ENCODE measurements around the gene MATN1.

MATN1 gene

GRCh38 chr1:30738040-30738714, 14.8 kb upstream of the MATN1 start:
- H3K4me3 ChIP-seq (ENCODE audit: low read length) = no peak overlapping the region
- peaks cover 38% of the 10 kb centered on the region for H3K4me1 ChIP-seq (ENCODE audit: control insufficient read depth, low read length)
- H3K9me2 ChIP-seq (replicated peaks; ENCODE audit: control insufficient read depth, low read length) = no peaks in the 10 kb centered on the region
- peaks cover 48% of the 10 kb centered on the region for H3K79me2 ChIP-seq (ENCODE audit: control insufficient read depth, low read length)
- H3K4me2 ChIP-seq (ENCODE audit: low read length) = no peak overlapping the region
- peaks cover 99% of the 10 kb centered on the region for H3K36me3 ChIP-seq (ENCODE audit: control insufficient read depth, low read length)
- H4K20me1 ChIP-seq (ENCODE audit: control insufficient read depth, insufficient read depth, low read depth, low read length) = peaks cover 43% of the 10 kb centered on the region
- TF ChIP-seq CTCF (IDR thresholded peaks at IDR 0.05; ENCODE audit: low read depth, low read length, poor library complexity, severe bottlenecking) (no peak), EZH2phosphoT487 (IDR thresholded peaks at IDR 0.05; ENCODE audit: borderline replicate concordance, low read length) (no peak)
- H3K27me3 ChIP-seq (ENCODE audit: control insufficient read depth, low read length) = no peaks in the 10 kb centered on the region
- peaks cover 49% of the 10 kb centered on the region for H3F3A ChIP-seq (ENCODE audit: control insufficient read depth, insufficient read depth)
- H3K9me3 ChIP-seq (ENCODE audit: control insufficient read depth, insufficient read depth, low read length) = no peaks in the 10 kb centered on the region
- 0 out of 2 replicates have a peak overlapping the region, but pooled peaks have one; percentile 6 for H3K27ac ChIP-seq (ENCODE audit: low read depth, low read length)

- Histone ChIP-seq H3K27ac (ENCODE audit: low read depth, low read length) (no peak overlapping the region), H3K79me2 (ENCODE audit: control insufficient read depth, low read length) (peaks cover 42% of the 10 kb centered on the region), H3K4me1 (ENCODE audit: control insufficient read depth, low read length) (peaks cover 37% of the 10 kb centered on the region), H3K9me2 (replicated peaks; ENCODE audit: control insufficient read depth, low read length) (no peaks in the 10 kb centered on the region), H3K4me2 (ENCODE audit: low read length) (no peak overlapping the region), H3K4me3 (ENCODE audit: low read length) (no peak overlapping the region), H3K36me3 (ENCODE audit: control insufficient read depth, low read length) (peaks cover 99% of the 10 kb centered on the region), H3F3A (ENCODE audit: control insufficient read depth, insufficient read depth) (peaks cover 53% of the 10 kb centered on the region), H3K27me3 (ENCODE audit: control insufficient read depth, low read length) (no peaks in the 10 kb centered on the region), H3K9me3 (ENCODE audit: control insufficient read depth, insufficient read depth, low read length) (no peaks in the 10 kb centered on the region), H4K20me1 (ENCODE audit: control insufficient read depth, insufficient read depth, low read depth, low read length) (peaks cover 36% of the 10 kb centered on the region)
- TF ChIP-seq EZH2phosphoT487 (IDR thresholded peaks at IDR 0.05; ENCODE audit: borderline replicate concordance, low read length) (no peak), CTCF (IDR thresholded peaks at IDR 0.05; ENCODE audit: low read depth, low read length, poor library complexity, severe bottlenecking) (no peak)
Measured at GRCh38 chr1:30737357-30738039, 14.1 kb upstream of the MATN1 start.

- Histone ChIP-seq H3K79me2 (ENCODE audit: control insufficient read depth, low read length) (peaks cover 25% of the 10 kb centered on the region), H3K9me2 (replicated peaks; ENCODE audit: control insufficient read depth, low read length) (no peaks in the 10 kb centered on the region), H3K4me3 (ENCODE audit: low read length) (no peak overlapping the region), H3K4me2 (ENCODE audit: low read length) (no peak overlapping the region), H3F3A (ENCODE audit: control insufficient read depth, insufficient read depth) (peaks cover 56% of the 10 kb centered on the region), H3K27me3 (ENCODE audit: control insufficient read depth, low read length) (no peaks in the 10 kb centered on the region), H3K36me3 (ENCODE audit: control insufficient read depth, low read length) (peaks cover 84% of the 10 kb centered on the region), H3K9me3 (ENCODE audit: control insufficient read depth, insufficient read depth, low read length) (no peaks in the 10 kb centered on the region), H3K27ac (ENCODE audit: low read depth, low read length) (no peak overlapping the region), H3K4me1 (ENCODE audit: control insufficient read depth, low read length) (peaks cover 35% of the 10 kb centered on the region), H4K20me1 (ENCODE audit: control insufficient read depth, insufficient read depth, low read depth, low read length) (peaks cover 22% of the 10 kb centered on the region)
- TF ChIP-seq CTCF (IDR thresholded peaks at IDR 0.05; ENCODE audit: low read depth, low read length, poor library complexity, severe bottlenecking) (no peak), EZH2phosphoT487 (IDR thresholded peaks at IDR 0.05; ENCODE audit: borderline replicate concordance, low read length) (no peak)
Measured at GRCh38 chr1:30735668-30736498, 12.5 kb upstream of the MATN1 start.
